OCI-LY7 (cell line): ENCODE results near the gene C2orf81.
"Not testable (repeated sequence)": the region's sequence is repeated elsewhere in the genome, so short reads cannot be mapped to it uniquely, and the experiment has no call there.

ENCODE experiments used
- EZH2phosphoT487 ChIP-seq: fragments of 200-600 bp; sonication (generic); IDR thresholded peaks from 2 replicates; pipeline ENCODE4 v1.6.1; 2018; ENCODE audit warnings: low read depth, borderline replicate concordance, mild to moderate bottlenecking, mixed run types, antibody characterized with exemption, low read length, moderate library complexity, mixed read lengths
- TF ChIP-seq, protein P1 (sequence below): fragments of 200-600 bp; sonication (generic); conservative IDR thresholded peaks from 2 replicates; pipeline ENCODE4 v1.5.1; 2014; ENCODE audit warnings: mild to moderate bottlenecking, antibody characterized with exemption, low read length, moderate library complexity, mixed read lengths

DNA sequence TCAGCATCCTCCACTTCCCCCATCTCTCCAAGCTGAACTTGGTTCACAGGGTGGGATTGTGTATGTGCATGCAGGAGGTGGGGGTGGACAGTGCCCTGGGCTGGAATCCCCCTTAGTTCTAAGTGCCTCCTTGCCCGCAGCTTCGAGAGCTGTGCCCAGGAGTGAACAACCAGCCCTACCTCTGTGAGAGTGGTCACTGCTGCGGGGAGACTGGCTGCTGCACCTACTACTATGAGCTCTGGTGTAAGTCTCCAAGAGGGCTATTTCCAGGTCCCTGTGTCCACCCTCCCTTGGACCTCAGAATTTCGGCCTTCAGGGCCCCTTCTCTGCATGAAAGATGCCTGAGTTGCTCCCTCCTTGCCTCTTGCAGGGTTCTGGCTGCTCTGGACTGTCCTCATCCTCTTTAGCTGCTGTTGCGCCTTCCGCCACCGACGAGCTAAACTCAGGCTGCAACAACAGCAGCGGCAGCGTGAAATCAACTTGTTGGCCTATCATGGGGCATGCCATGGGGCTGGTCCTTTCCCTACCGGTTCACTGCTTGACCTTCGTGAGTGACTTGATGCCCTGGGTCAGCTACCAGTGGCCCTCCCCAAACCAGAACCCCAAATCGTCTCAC lies 38.2 kb upstream of the C2orf81 start:
- TF ChIP-seq, protein P1, sequence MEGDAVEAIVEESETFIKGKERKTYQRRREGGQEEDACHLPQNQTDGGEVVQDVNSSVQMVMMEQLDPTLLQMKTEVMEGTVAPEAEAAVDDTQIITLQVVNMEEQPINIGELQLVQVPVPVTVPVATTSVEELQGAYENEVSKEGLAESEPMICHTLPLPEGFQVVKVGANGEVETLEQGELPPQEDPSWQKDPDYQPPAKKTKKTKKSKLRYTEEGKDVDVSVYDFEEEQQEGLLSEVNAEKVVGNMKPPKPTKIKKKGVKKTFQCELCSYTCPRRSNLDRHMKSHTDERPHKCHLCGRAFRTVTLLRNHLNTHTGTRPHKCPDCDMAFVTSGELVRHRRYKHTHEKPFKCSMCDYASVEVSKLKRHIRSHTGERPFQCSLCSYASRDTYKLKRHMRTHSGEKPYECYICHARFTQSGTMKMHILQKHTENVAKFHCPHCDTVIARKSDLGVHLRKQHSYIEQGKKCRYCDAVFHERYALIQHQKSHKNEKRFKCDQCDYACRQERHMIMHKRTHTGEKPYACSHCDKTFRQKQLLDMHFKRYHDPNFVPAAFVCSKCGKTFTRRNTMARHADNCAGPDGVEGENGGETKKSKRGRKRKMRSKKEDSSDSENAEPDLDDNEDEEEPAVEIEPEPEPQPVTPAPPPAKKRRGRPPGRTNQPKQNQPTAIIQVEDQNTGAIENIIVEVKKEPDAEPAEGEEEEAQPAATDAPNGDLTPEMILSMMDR, result not testable (repeated sequence)
- TF ChIP-seq EZH2phosphoT487, result not testable (repeated sequence)
